Astrocyte (in vitro differentiated cells and primary cell): ENCODE data around the gene CEP95. TPM values are rescaled to one million over a fixed set of nuclear protein-coding genes. Genes with fewer than 3 reads are reported as not detected.
A peak's percentile ranks its signal among the peaks of the same experiment; 100 is the strongest.
"Not testable (repeated sequence)": the region's sequence is repeated elsewhere in the genome, so short reads cannot be mapped to it uniquely, and the experiment has no call there.

Source experiments
- DNase-seq: peaks from one replicate; pipeline ENCODE4 v3.0.0-alpha.2; 2010; ENCODE audit warnings: low read depth
- FAIRE-seq: peaks from 2 replicates; lab custom pipeline; 2011; peaks lifted over from hg19 to GRCh38; lab: Jason Lieb, UNC
- H2AFZ ChIP-seq: 2 replicates; pipeline ENCODE4 v1.6.0; 2012; ENCODE audit warnings: low read depth, low read length, inconsistent platforms
- H3K27ac ChIP-seq: 2 replicates; pipeline ENCODE4 v1.5.1; 2011; ENCODE audit warnings: low read depth, low read length, inconsistent platforms
- H3K27me3 ChIP-seq: 2 replicates; pipeline ENCODE4 v1.6.0; 2011; ENCODE audit warnings: low read length, inconsistent platforms; ENCODE audit not compliant: insufficient read depth
- H3K36me3 ChIP-seq: 2 replicates; pipeline ENCODE4 v1.5.1; 2011; ENCODE audit warnings: low read length, inconsistent platforms; ENCODE audit not compliant: insufficient read depth
- H3K4me1 ChIP-seq: 2 replicates; pipeline ENCODE4 v1.5.1; 2011; ENCODE audit warnings: low read length, inconsistent platforms; ENCODE audit not compliant: insufficient read depth
- H3K4me2 ChIP-seq: 2 replicates; pipeline ENCODE4 v1.6.0; 2012; ENCODE audit warnings: low read length, inconsistent platforms
- H3K4me3 ChIP-seq: 2 replicates; pipeline ENCODE4 v1.5.1; 2011; ENCODE audit warnings: low read depth, mild to moderate bottlenecking, low read length, inconsistent platforms; ENCODE audit not compliant: insufficient read depth
- H3K79me2 ChIP-seq: 2 replicates; pipeline ENCODE4 v1.6.0; 2012; ENCODE audit warnings: mild to moderate bottlenecking, low read length, inconsistent platforms; ENCODE audit not compliant: insufficient read depth
- H3K9ac ChIP-seq: 2 replicates; pipeline ENCODE4 v1.6.0; 2012; ENCODE audit warnings: mild to moderate bottlenecking, low read length, inconsistent platforms
- H3K9me3 ChIP-seq: 2 replicates; pipeline ENCODE4 v1.5.1; 2012; ENCODE audit warnings: low read depth, mild to moderate bottlenecking, low read length, inconsistent platforms; ENCODE audit not compliant: insufficient read depth
- H4K20me1 ChIP-seq: 2 replicates; pipeline ENCODE4 v1.6.0; 2012; ENCODE audit warnings: low read length, inconsistent platforms; ENCODE audit not compliant: insufficient read depth
- H3K27ac Mint-ChIP-seq: one replicate; pipeline ENCODE4 v1.8.0; 2021; ENCODE audit warnings: mild to moderate bottlenecking, mixed read lengths; ENCODE audit not compliant: unreplicated experiment
- H3K27me3 Mint-ChIP-seq: one replicate; pipeline ENCODE4 v1.8.0; 2021; ENCODE audit warnings: low read depth, mixed read lengths; ENCODE audit not compliant: unreplicated experiment
- H3K36me3 Mint-ChIP-seq: one replicate; pipeline ENCODE4 v1.8.0; 2021; ENCODE audit warnings: low read depth, mixed read lengths; ENCODE audit not compliant: unreplicated experiment
- H3K4me1 Mint-ChIP-seq: one replicate; pipeline ENCODE4 v1.8.0; 2021; ENCODE audit warnings: low read depth, mixed read lengths; ENCODE audit not compliant: unreplicated experiment
- H3K4me3 Mint-ChIP-seq: one replicate; pipeline ENCODE4 v1.8.0; 2021; ENCODE audit warnings: mild to moderate bottlenecking, moderate library complexity, mixed read lengths; ENCODE audit not compliant: unreplicated experiment
- H3K9me3 Mint-ChIP-seq: one replicate; pipeline ENCODE4 v1.8.0; 2021; ENCODE audit warnings: mild to moderate bottlenecking, mixed read lengths; ENCODE audit not compliant: unreplicated experiment
- EZH2 ChIP-seq: IDR thresholded peaks from 2 replicates; pipeline ENCODE4 v1.6.1; 2012; ENCODE audit warnings: mild to moderate bottlenecking, low read length, inconsistent platforms; ENCODE audit not compliant: insufficient read depth
- total RNA-seq: library from RNA; stranded (reverse); gene quantifications from 2 replicates; pipeline ENCODE4 v1.2.1, GENCODE V29; 2021
- TF ChIP-seq, protein P1 (sequence below): IDR thresholded peaks from 2 replicates; pipeline ENCODE4 v1.5.1; 2011; ENCODE audit warnings: low read depth, mild to moderate bottlenecking, inconsistent platforms, low read length, moderate library complexity; ENCODE audit not compliant: insufficient read depth

The CEP95 gene
- total RNA-seq, 1 donor from 2014 or later, result 35.2 TPM

DNA sequence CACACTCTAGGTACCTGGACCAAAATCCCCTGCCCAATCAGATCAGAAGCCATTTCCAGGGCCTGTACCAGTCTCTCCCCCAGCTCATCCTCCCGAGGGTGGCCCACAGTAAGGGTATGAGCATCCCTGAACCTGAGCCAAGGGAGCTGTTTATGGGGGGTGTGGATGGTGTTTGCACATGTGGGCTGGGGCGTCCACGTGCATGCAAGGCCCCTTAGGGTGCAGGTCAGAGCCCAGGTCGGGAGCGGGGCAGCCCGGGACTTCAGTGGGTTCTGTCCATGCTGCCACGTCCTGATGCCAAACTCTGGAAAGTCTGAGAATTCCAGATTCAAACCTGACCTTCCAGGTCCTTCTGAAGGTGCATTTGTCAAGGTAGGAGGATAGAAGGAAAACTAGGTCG, 48.0 kb upstream of the CEP95 start:
- no peaks in the 10 kb centered on the region for H3K79me2 ChIP-seq
- no peak overlapping the region for H2AFZ ChIP-seq
- H3K27me3 Mint-ChIP-seq, result peaks cover 7% of the 10 kb centered on the region
- no peak overlapping the region for H3K4me3 ChIP-seq
- H3K27ac ChIP-seq, result no peak overlapping the region
- H3K4me3 Mint-ChIP-seq, result no peak overlapping the region
- no peaks in the 10 kb centered on the region for H3K9me3 ChIP-seq
- no peaks in the 10 kb centered on the region for H3K36me3 Mint-ChIP-seq
- H3K9me3 Mint-ChIP-seq, result peaks cover 2% of the 10 kb centered on the region
- no peaks in the 10 kb centered on the region for H3K27me3 ChIP-seq
- FAIRE-seq (no peak), DNase-seq (no peak)
- H3K27ac Mint-ChIP-seq, result peak overlapping the region; percentile 94
- no peaks in the 10 kb centered on the region for H4K20me1 ChIP-seq
- no peak for TF ChIP-seq EZH2
- TF ChIP-seq, protein P1, sequence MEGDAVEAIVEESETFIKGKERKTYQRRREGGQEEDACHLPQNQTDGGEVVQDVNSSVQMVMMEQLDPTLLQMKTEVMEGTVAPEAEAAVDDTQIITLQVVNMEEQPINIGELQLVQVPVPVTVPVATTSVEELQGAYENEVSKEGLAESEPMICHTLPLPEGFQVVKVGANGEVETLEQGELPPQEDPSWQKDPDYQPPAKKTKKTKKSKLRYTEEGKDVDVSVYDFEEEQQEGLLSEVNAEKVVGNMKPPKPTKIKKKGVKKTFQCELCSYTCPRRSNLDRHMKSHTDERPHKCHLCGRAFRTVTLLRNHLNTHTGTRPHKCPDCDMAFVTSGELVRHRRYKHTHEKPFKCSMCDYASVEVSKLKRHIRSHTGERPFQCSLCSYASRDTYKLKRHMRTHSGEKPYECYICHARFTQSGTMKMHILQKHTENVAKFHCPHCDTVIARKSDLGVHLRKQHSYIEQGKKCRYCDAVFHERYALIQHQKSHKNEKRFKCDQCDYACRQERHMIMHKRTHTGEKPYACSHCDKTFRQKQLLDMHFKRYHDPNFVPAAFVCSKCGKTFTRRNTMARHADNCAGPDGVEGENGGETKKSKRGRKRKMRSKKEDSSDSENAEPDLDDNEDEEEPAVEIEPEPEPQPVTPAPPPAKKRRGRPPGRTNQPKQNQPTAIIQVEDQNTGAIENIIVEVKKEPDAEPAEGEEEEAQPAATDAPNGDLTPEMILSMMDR, result no peak
- no peak overlapping the region for H3K9ac ChIP-seq
- H3K4me1 ChIP-seq, result peaks cover 17% of the 10 kb centered on the region
- peak overlapping the region; percentile 55 for H3K4me2 ChIP-seq
- no peaks in the 10 kb centered on the region for H3K36me3 ChIP-seq
- H3K4me1 Mint-ChIP-seq, result peaks cover 15% of the 10 kb centered on the region

DNA sequence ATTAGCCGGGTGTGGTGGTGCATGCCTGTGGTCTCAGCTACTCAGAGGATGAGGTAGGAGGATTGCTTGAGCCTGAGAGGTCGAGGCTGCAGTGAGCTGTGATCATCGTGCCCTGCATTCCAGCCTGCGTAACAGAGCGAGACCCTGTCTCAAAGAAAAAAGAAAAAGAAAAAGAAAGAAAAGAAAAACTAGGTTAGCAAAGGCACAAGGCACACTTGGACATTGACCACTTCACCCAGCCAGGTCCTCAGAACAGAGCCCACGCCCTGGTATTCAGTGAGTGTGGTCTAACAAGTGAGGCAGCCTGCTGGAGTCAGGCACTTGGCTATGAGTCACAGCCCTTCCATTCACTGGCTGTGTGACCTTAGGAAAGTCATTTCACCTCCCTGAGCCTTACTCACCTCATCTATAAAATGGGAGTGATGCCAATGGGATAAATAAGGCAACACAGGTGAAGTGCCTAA, 47.5 kb upstream of the CEP95 start:
- H3K4me1 Mint-ChIP-seq, result peaks cover 15% of the 10 kb centered on the region
- DNase-seq, result peak; percentile 83
- H3K9ac ChIP-seq, result no peak overlapping the region
- H3K27ac ChIP-seq, result peak overlapping the region; percentile 32
- H3K4me1 ChIP-seq, result peaks cover 17% of the 10 kb centered on the region
- H2AFZ ChIP-seq, result no peak overlapping the region
- no peaks in the 10 kb centered on the region for H3K36me3 Mint-ChIP-seq
- no peaks in the 10 kb centered on the region for H4K20me1 ChIP-seq
- peaks cover 7% of the 10 kb centered on the region for H3K27me3 Mint-ChIP-seq
- H3K79me2 ChIP-seq, result no peaks in the 10 kb centered on the region
- TF ChIP-seq EZH2, result no peak
- TF ChIP-seq, protein P1, result no peak
- H3K4me2 ChIP-seq, result peak overlapping the region; percentile 55
- H3K4me3 Mint-ChIP-seq, result no peak overlapping the region
- no peaks in the 10 kb centered on the region for H3K27me3 ChIP-seq
- peak overlapping the region; percentile 94 for H3K27ac Mint-ChIP-seq
- H3K4me3 ChIP-seq, result no peak overlapping the region
- no peaks in the 10 kb centered on the region for H3K36me3 ChIP-seq
- H3K9me3 Mint-ChIP-seq, result peaks cover 2% of the 10 kb centered on the region
- no peaks in the 10 kb centered on the region for H3K9me3 ChIP-seq
- no peak for FAIRE-seq

DNA sequence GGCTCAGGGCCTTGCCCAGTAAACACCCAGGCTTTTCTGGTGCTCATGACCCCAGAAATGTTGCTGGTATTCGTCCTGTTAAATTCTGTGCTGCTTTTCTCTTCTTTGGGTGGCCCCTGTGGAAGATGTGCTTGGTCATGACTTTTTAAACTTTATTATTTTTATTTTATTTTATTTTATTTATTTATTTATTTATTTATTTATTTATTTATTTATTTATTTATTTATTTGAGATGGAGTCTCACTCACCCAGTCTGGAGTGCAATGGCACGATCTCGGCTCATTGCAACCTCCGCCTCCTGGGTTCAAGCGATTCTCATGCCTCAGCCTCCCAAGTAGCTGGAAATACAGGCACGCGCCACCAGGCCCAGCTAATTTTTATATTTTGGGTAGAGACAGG, 47.0 kb upstream of the CEP95 start:
- not testable (repeated sequence) for H3K36me3 ChIP-seq, H3K36me3 Mint-ChIP-seq, H3K4me3 Mint-ChIP-seq, H3K4me3 ChIP-seq, H3K79me2 ChIP-seq, FAIRE-seq, DNase-seq, H3K27me3 ChIP-seq, H4K20me1 ChIP-seq, H3K9ac ChIP-seq, H3K9me3 Mint-ChIP-seq, H3K9me3 ChIP-seq, H2AFZ ChIP-seq, H3K27me3 Mint-ChIP-seq
- H3K27ac Mint-ChIP-seq, result peak overlapping the region; percentile 41
- Histone ChIP-seq H3K4me2 (peak overlapping the region; percentile 55), H3K27ac (peak overlapping the region; percentile 32), H3K4me1 (peaks cover 17% of the 10 kb centered on the region)
- peaks cover 15% of the 10 kb centered on the region for H3K4me1 Mint-ChIP-seq
